HL-60/S4 treated with retinoic acid at 250 ng/mL for 4 days and 3 days (cell line): ENCODE measurements around the gene MAPKAPK2.

Experiments
- in situ Hi-C: fragments of 300-500 bp; cut with MboI; formaldehyde crosslinking; loops from 2 replicates; pipeline ENCODE4 v1.7.0; 2022; ENCODE audit warnings: low sequenced_read_pairs

MAPKAPK2 gene

DNA sequence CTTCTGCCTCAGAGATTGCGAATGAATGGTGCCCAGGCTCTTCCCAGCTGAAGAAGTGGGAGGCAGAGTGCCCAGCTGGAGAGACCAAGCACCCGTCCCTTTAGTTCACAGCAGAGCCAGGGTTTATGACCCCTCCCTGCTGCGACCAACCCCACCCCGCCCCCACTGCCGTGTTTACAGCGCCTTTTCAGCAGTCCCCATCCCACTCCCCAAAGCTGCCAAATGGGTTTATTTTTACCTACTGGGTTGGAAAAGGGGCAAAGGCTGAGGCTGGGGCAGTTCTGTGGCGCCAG is 25.8 kb upstream of the MAPKAPK2 start:
- in situ Hi-C loops = no loop called here

DNA sequence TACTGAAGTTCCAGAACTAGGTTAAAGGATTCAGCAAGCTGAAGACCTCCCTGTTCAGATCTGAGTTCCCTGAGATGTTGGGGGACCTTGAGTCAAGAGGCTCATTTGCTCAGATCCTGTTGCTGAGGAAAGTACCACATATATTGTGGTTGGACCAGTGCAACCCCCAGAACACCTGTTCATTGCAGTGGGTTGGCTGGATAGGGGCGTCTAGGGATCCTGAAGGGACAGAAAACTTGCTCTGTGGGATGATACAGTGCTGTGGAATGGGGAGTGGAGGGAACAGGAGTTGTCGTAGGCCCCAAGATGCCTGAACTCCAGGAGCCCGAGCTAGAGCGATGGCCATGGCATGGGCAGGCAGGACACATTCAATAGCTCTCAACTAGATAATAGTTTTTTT is 24.6 kb upstream of the MAPKAPK2 start:
- in situ Hi-C loops = no loop called here

GRCh38 chr1:206661161-206661820 is 23.4 kb upstream of the MAPKAPK2 start:
- in situ Hi-C loops = no loop called here

DNA sequence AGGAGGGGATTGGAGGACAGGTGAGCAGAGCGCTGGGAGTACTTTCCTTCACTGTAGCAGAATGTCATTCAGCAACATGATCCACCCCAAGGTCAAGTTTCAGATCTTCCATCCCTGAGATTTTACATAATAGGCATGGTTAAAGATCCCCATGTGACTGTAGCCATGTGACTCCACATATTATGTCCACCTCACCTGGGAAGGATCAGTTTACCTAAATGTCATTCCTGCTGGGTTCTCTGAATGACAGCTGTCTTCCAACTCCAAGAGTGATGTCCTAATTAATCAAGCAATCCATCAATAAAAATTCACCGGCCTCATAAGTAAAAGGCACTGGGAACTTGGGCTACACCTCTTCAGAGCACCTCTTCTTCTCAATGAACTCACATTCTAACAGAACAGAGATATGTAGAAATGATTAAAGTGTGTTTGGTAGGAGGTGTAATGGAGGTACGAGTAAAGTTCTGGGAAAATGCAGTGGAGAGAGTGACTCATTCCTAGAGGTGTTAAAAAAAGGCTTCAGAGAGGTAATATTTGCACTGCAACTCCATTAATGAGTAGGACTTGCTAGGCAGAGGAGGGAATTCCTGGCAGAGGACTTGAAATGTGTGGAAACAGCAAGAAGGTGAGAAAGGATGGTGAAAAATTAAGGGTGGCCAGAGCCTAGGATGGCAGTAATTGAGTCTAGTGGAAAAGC is 22.2 kb upstream of the MAPKAPK2 start:
- in situ Hi-C loops = no loop called here

- in situ Hi-C loops = no loop called here
Observed at GRCh38 chr1:206663362-206663761, 21.3 kb upstream of the MAPKAPK2 start.

DNA sequence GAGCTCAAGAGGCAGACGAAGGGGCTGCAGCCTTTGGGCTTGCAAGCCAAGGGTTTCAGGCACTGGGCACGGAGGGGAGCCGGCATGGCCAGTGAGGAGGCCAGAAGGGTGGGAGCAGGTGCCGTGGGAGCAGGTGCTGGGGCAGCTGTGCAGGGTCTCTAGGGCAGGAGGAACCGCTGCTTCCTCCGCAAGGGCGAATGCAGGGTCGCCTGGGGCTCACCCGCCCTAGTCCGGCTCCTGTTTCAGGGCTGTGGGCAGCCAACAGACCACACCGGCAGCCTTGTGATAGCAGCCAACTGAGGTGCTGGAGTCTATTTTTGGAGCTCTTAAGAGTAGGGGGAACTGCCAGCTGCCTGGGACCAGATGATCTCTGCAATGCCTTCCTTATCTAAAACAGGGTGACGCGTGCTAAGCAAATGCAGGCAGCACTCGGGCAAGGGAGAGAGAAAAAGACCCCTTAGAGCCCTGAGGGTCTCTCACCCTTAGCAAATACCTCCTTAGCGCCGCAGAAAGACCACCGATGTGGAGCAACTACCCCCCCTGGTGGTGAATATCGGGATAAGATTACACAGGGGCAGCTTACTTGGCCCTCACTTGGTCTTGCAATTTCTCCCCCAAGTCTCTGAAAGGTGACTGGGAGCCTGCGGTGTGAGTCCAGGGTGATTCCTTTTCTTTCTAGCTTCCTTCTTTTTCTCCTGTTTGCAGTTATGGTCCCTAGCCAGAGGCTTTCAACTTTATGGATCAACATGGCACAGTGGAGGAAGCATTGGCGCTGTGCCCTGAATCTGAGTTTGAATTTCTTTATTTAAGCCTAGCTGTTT is 20.7 kb upstream of the MAPKAPK2 start:
- in situ Hi-C loops = no loop called here

GRCh38 chr1:206664740-206665139 is 20.0 kb upstream of the MAPKAPK2 start:
- in situ Hi-C loops = no loop called here

- in situ Hi-C loops = no loop called here
Observed at GRCh38 chr1:206666031-206666561, 18.6 kb upstream of the MAPKAPK2 start.

DNA sequence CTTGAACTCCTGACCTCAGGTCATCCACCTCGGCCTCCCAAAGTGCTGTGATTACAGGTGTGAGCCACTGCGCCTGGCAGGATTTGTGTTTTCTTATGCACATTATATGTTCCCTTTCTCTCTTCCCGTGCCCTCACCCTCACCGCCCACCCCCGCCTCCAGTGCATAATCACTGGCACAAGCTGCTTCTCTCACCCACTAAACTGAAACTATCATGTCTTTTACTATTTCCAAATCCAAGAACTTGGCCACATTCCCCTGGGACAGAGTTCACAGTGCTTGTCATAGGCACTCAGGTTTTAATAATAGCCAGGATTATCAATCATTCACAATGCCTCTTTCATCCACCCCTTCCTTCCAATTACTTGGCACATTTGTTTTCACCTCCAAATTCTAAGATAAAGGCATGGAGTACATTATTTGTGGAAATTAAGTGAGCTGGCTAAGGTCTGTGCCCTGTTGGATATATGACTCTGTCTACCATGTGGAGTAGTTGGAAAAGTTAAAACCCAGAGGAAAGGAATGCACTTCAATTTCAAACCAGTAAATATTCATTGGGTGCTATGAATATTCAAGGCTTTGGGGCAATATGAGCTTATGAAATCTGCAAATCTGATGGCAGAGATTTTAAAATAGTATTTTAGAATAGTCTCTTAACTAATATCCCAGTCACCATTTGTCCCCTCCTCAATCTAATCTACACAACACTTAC is 17.6 kb upstream of the MAPKAPK2 start:
- in situ Hi-C loops = no loop called here

DNA sequence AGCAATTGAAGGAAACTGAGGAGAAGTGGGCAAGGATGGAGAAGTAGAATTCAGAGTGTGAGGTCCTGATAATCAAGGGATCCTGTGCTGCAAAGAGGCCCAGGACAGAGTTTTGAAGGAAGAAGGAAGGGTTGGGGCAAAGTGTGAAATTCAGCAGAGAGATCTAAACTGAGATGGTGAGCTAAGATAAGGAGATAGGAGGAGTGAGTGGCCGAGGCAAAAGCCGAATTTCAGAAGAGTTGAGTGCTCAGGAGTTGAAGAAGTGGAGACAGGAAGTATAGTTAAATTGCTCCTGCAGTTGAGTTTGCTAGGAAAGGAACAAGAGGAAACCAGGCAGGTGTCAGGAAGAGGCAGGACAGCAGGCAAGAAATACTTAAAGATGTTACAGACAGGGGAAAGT is 16.4 kb upstream of the MAPKAPK2 start:
- in situ Hi-C loops = no loop called here

GRCh38 chr1:206668874-206669410 is 15.8 kb upstream of the MAPKAPK2 start:
- in situ Hi-C loops = no loop called here

DNA sequence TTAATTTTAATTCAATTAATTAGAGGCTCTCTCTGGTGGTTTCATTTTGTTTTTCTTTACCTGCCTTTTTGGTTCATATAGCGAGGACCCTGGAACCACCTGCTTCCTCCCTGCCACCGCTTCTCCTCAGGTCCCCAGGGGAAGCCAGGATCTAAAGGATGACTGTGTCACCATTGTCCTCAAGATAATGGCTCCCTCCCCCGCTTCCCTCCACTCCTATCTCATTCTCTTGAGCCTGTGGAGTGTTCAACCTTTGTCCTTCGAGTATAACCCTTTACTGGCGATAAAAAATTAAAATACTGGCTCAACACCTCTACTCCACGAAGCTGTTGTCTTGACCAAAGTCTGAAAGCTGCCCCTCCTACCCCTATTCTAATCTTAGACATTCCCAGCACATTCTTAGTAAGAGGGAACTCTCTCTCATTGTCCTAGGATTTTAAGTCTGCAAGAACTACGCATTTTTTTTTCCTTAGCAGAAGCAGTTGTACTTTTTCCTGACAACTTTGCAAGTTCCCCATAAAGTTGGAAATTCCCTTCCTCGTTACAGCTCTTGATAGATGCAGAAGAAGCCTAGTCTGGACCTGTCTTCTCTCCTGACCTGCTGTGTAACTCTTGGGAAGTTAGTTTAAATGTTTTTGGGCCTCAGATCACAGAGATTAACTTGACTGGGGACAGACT is 12.6 kb upstream of the MAPKAPK2 start:
- in situ Hi-C loops = no loop called here

GRCh38 chr1:206672844-206673758 is 11.6 kb upstream of the MAPKAPK2 start:
- in situ Hi-C loops = no loop called here

- in situ Hi-C loops = no loop called here
Observed at GRCh38 chr1:206674236-206674635, 10.5 kb upstream of the MAPKAPK2 start.

- in situ Hi-C loops = no loop called here
Observed at GRCh38 chr1:206674745-206675175, 9.9 kb upstream of the MAPKAPK2 start.

DNA sequence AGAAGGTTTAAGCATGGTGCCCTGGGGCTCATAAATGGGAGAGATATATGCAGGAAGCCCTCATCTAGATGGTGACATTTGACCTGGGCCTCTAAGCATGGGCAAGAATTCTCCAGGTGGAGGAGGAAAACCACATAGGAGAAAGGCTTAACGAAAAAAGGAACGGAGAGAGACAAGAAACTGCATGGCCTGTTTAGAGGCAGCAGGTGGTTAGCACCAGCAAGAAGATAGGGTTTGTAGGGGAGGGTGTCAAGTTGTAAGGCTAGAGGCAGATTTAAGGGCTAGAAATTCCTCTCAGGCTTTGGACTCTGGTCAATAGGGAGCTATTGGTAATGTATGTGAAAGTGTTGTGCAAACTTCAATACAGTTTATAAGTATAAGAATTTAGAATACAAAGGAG is 8.2 kb upstream of the MAPKAPK2 start:
- in situ Hi-C loops = no loop called here

DNA sequence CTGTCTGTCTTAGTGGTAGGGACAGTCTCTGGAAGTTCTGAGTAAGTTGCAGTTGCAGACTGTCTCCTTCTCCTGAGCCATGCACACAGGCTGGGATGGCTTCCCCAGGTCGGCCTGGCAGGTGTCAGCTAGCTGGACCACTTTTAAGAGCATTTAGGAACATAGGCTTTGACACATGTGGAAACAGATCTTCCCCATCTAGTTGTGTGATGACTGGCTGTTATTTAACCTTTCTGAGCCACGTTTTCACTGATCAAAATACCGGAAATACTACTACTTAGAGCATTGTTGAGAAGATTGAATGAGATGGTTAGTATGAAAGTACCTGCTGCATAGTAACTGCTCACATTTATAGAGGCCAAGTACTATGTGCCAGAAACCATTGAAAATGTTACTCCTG is 6.2 kb upstream of the MAPKAPK2 start:
- in situ Hi-C loops = no loop called here

DNA sequence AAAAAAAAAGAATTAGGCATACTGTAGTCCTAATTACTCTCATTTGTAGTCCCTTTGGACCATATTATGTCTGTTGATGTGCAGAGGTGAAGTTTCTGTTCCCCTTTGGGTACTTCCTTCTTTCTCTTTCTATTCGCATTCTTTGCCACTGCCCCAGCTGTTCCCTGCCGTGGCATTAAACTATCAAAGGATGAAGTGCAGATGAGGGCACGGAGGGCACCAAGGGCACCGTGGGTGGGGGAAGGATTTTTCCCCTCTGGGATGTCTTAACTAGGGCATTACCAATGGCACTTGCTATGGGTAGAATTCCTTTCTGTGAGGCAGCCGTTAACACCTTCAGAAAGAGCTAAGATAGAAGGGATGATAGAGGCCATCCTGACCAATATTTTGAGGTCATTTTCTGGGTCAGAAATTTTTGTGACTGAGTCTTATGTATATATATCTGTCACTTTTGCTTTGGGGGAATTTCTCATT is 4.9 kb upstream of the MAPKAPK2 start:
- in situ Hi-C loops = no loop called here

DNA sequence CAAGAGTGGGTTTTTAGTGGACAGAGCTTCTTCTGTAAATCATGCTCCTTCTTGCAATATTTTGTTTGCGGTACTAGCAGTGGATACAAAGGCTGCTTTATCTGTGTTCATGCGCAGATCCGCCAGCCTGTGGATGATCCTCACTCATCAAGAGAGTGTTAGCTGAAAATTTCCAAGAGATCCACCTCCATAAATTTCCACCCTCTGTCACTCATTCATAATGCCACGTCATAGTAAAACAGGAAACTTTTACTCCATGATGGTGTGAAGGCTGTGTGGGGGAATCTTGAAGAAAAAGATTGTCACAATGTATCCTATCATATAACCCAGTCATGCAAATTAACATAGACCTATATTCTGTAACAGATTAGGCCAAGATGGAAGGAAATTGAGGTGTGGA is 4.4 kb upstream of the MAPKAPK2 start:
- in situ Hi-C loops = no loop called here
